ENCODE measurements around the gene SPG7. TPM values are rescaled to one million over a fixed set of nuclear protein-coding genes. Genes with fewer than 3 reads are reported as not detected.

SPG7 gene
- total RNA-seq, 6 experiments from 2014 or later: 44.0 to 70.5 (median 57.0) TPM

- intact Hi-C loops (cut with DNase I): no loop called here
- TF ChIP-seq POLR2A (IDR thresholded peaks at IDR 0.05) (no peak), CTCF (IDR thresholded peaks at IDR 0.05) (no peak)
- H3K36me3 ChIP-seq: no peaks in the 10 kb centered on the region
- H3K4me3 ChIP-seq: no peak overlapping the region
- no peaks in the 10 kb centered on the region for H3K27me3 ChIP-seq
- 22% methylated on average over 6 of the region's 15 CpGs for whole genome bisulfite sequencing (ENCODE audit: insufficient coverage, low coverage, low lambda C conversion rate, missing lambda C conversion rate)
- H3K4me1 ChIP-seq: peaks cover 0 to 11% (median 4%) of the 10 kb centered on the region in 4 donors
- no peaks in the 10 kb centered on the region for H3K9me3 ChIP-seq
- ATAC-seq (peak; percentile 85 to 95 (median 94)), DNase-seq (peak; percentile 81 to 84 (median 83))
- peak overlapping the region; percentile 64 to 83 (median 82) for H3K27ac ChIP-seq
These were observed 73.8 kb downstream of the SPG7 start for GRCh38 chr16:89581861-89582563.

GRCh38 chr16:89582614-89583196 lies 74.5 kb downstream of the SPG7 start:
- Histone ChIP-seq H3K9me3 (no peaks in the 10 kb centered on the region), H3K36me3 (no peaks in the 10 kb centered on the region), H3K4me3 (no peak overlapping the region), H3K27me3 (no peaks in the 10 kb centered on the region), H3K27ac (peak overlapping the region; percentile 64 to 83 (median 82)), H3K4me1 (peaks cover 0 to 11% (median 4%) of the 10 kb centered on the region in 4 donors)
- intact Hi-C loops (cut with DNase I): no loop called here
- peak in 3 of 4 donors; percentile 2 to 11 (median 6) for ATAC-seq
- no peak for DNase-seq
- TF ChIP-seq CTCF (IDR thresholded peaks at IDR 0.05): no peak
- no peak for TF ChIP-seq POLR2A (IDR thresholded peaks at IDR 0.05)
- WGBS (ENCODE audit: insufficient coverage, low coverage, low lambda C conversion rate, missing lambda C conversion rate): no CpG with 5 or more reads among the region's 19 CpGs

GRCh38 chr16:89583197-89583894 lies 75.1 kb downstream of the SPG7 start:
- Histone ChIP-seq H3K4me3 (no peak overlapping the region), H3K9me3 (no peaks in the 10 kb centered on the region), H3K36me3 (no peaks in the 10 kb centered on the region), H3K4me1 (peaks cover 0 to 11% (median 4%) of the 10 kb centered on the region in 4 donors), H3K27ac (no peak overlapping the region), H3K27me3 (no peaks in the 10 kb centered on the region)
- TF ChIP-seq CTCF (IDR thresholded peaks at IDR 0.05): no peak
- no peak for TF ChIP-seq POLR2A (IDR thresholded peaks at IDR 0.05)
- intact Hi-C loops (cut with DNase I): no loop called here
- 92% methylated on average over 6 of the region's 36 CpGs for WGBS (ENCODE audit: insufficient coverage, low coverage, low lambda C conversion rate, missing lambda C conversion rate)
- ATAC-seq: no peak
- DNase-seq: no peak

- no peak for ATAC-seq
- intact Hi-C loops (cut with DNase I): no loop called here
- no peaks in the 10 kb centered on the region for H3K9me3 ChIP-seq
- peaks cover 0 to 11% (median 4%) of the 10 kb centered on the region in 4 donors for H3K4me1 ChIP-seq
- H3K36me3 ChIP-seq: no peaks in the 10 kb centered on the region
- H3K27ac ChIP-seq: no peak overlapping the region
- 83% methylated on average over 9 of the region's 49 CpGs for WGBS (ENCODE audit: insufficient coverage, low coverage, low lambda C conversion rate, missing lambda C conversion rate)
- DNase-seq: no peak
- no peak overlapping the region for H3K4me3 ChIP-seq
- H3K27me3 ChIP-seq: no peaks in the 10 kb centered on the region
- TF ChIP-seq POLR2A (IDR thresholded peaks at IDR 0.05) (no peak), CTCF (IDR thresholded peaks at IDR 0.05) (no peak)
These were observed 75.9 kb downstream of the SPG7 start for GRCh38 chr16:89583895-89584644.

Measured in right lobe of liver (tissue), 6 donors.